ENCODE results near the gene ZNF683. TPM values are rescaled to one million over a fixed set of nuclear protein-coding genes. Genes with fewer than 3 reads are reported as not detected.

ZNF683 gene
- polyA plus RNA-seq, 4 donors, result 0.06 TPM; not detected in 3

DNA sequence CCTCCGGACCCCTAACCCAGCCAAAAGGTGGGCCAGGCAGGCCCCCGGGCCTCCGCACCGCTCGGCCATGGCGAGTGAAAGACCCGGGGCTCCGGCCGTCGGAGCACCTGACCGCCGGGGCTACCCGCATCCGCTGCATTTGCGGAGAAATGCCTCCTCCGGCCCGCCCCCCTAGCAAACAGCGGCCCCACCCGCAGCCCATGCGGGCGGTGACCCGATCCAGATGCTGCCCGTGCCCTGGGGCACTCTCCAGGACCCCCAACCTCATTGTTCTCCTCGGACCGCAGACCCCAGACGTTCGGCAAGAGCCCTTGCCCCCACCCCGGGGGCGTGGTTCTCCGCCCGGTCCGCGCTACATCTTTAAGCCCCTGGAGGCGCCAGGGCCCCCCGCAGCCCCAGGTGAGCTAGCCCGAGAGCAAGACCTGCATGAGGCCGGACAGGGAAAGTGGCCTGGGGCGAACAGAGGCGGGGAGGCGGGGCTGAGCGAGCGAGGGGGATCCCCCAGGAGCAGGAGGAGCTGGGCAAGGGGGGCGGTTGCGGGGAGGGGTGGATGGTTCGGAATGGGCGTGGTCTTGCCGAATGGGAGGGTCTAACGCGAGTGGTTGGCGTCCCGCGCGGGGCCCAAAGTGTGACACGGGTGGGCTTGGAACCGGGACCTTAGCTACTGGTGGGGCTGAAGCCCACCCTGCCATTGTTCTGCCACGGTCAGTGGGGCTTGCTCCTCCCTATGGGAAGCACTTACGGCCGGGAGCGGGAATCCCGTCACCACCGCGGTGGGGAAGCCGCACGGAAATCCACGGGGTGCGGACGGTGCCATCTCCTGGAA, 12.4 kb downstream of the ZNF683 start:
- DNase-seq (ENCODE audit: low read depth in 4 of 4, low spot score in 3 of 4), result no peak

DNA sequence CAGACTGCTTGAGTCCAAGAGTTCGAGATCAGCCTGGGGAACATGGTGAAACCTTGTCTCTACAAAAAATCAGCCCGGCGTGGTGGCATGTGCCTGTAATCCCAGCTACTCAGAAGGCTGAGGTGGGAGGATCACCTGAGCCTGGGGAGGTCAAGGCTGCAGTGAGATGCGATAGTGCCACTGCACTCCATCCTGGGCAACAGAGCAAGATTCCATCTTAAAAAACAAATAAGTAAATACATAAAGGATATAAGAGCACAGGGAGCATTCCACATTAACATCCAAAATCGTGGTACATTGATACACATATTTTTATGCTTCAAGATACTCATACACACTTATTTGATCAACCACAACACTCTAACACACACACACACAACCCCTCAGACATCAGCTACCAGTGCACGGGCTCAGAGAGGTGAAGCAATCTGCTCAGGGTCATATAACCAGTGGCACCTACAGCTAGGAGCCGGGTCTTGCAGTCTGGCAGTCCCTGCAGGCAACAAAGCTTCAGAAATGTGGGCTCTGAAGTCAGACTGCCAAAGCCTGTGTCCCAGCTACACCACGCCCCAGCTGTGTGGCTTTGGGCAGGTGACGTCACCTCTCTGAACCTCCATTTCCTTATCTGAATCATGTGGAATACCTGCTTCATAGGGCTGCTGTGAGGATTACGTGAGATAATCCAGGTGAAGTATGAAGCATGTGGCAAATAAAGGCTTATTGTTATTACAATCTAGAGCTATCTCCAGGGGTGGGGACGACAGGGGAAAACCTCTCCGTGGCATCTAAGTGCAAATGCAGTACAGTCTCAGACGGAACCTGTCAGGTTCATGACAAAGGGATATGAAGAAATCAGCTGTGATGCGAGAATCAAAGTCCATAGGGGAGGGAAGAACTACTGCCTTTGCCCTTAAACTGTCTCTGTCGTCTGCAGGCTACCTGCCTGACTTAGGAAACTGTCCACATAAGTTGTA, 13.9 kb downstream of the ZNF683 start:
- no peak for DNase-seq (ENCODE audit: low read depth in 4 of 4, low spot score in 3 of 4)

DNA sequence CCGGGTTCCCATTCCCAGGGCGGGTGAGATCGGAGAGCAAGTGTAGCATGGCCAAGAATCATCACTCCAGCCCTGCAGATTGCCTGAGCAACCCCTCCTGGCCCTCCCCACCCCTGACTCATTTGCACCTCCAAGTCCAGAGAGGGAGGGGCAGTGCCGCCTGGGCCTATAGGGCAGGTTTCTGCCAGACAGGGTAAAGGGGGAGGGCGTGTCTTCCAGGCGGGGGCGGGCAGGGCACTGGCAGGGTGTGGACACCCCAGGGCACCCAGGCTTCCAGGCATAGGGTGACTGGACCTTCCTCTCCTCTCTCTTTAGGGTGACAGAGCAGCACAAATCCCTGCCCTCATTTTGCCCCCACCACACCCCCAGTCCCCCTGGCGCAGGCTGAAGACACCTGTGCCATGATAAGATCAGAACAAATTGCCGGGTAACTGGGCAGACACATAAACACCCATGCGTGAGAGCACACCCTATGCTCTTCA, 15.4 kb downstream of the ZNF683 start:
- no peak for DNase-seq (ENCODE audit: low read depth in 4 of 4, low spot score in 3 of 4)

DNA sequence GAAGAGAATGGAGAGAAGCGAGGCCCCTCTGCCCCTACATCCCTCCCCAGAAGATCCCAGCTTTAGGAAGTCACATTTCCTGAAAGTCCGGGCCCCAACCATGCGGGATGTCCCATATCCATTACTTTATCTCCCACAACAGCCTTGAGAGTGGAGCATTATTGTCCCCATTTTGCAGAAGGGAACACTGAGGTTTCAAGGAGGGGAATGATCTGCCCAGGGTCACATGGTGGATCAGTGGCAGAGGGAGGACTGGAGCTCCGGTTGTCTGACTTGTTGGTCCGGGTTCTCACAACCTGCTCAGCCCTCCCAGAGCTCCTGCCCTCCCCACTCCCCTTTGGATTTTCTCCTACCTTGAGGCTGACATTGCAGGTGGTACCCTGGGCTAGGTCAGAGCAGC, 16.4 kb downstream of the ZNF683 start:
- no peak for DNase-seq (ENCODE audit: low read depth in 4 of 4, low spot score in 3 of 4)

DNA sequence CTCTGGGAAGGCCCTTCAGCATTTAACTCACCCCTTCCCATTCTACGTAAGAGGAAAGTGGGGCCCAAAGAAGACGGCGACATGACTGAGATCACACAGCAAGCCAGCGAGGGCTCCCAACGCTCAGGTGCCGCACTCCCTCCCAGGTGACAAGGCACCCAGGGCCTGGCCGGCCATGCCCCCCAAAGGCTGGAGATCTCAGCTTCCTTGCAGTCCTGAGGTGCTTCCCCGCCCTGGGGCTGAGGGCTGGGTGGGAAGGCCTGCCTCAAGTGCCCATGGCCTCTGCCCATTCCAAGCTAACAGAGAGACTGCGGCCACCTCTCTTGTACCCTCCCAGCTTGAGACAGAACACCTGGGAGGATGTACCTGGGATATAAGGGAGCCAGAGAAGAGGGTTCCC, 17.6 kb downstream of the ZNF683 start:
- DNase-seq (ENCODE audit: low read depth in 4 of 4, low spot score in 3 of 4), result no peak

DNA sequence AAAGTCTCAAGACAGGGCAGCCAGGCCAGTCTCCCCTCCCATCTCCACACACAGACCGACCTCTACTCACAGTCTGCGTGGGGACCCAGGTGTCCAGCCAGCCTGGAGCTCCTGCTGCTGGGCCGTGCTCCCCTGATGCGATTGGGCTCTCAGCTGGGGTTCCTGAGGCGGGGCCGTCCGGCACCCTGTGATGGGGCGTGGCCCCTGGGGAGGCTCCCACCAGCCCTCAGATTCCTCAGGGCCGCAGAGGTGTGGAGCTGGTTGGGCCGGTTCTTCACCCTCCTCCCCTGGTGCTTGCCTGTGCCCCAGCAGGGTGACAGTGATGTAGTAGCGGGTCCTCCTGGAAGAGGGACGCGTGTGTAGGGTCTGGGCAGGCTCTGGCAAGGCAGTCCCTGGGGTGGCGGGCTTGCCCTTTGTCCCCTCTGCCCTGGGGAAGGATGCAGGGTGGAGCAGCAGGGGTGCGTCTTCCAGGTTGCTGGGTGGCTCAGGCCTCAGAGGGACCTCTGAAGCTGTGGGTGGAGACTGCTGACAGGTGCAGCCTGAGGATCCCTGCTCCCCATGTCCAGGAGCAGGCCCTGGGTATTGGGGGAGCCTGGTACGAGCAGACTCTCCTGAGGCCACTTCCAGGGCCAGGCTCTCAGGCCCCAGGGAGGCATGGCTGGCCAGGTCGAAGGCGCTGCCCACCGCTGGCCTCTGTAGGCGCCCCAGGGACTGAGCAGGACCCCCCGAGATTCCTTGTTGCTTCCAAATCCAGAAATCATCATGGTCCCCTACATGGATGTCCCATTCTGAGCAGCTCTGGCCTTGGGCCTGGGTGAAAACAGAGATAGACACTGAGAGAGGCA, 18.4 kb downstream of the ZNF683 start, which contains the start of gene CRYBG2:
TSS of gene CRYBG2 (minus strand) at position 155 of the 845 bp plus-strand sequence. CDS start 7,473 bp downstream, outside the sequence.
- peak in 1 of 4 donors; percentile 42 for DNase-seq (ENCODE audit: low read depth in 4 of 4, low spot score in 3 of 4)

DNA sequence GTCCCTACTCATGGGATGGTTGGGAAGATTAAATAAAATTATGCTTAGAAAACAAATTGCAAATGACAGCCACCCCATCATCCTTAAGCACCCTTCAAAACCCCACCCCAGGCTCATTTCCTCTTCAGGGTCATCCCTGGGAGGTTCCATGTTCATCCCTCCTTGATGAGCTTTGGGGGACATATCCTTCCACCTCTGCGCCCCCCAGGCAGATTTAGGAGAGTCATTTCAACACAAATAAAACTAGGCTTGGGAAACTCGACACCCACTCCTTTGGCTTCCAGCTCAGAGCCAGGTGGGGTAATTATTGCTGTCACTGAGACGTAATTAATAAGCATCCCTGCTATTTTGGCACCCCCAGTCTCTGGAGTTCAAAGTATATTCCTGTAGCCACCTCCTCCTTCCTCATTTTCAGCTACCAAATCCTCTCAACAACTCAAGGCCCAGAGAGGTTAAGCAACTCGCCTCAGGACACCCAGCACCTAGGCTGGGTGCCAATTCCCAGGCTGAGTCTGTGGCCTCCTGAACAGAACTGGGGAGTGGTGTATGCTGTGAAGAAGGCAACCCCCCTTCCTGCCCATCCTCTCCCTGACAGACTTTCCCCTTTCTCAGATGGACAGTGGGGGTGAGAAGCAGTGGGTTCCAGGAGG, 19.2 kb downstream of the ZNF683 start:
- DNase-seq (ENCODE audit: low read depth in 4 of 4, low spot score in 3 of 4), result no peak

DNA sequence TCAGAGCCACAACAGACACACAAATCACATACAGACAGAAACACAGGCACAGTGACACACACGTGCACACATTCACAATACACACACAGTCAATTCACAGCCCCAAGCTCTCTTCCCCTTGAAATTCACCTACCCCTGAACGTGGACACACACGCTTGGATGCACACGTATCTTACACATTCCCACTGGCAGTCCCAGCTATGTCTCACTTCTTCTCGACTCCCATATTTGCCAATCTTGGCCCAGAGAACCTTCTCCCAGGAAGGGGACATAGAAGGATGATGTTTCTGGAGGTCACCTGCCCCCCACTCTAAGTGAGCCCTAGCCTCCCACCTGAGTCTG, 20.2 kb downstream of the ZNF683 start:
- no peak for DNase-seq (ENCODE audit: low read depth in 4 of 4, low spot score in 3 of 4)

DNA sequence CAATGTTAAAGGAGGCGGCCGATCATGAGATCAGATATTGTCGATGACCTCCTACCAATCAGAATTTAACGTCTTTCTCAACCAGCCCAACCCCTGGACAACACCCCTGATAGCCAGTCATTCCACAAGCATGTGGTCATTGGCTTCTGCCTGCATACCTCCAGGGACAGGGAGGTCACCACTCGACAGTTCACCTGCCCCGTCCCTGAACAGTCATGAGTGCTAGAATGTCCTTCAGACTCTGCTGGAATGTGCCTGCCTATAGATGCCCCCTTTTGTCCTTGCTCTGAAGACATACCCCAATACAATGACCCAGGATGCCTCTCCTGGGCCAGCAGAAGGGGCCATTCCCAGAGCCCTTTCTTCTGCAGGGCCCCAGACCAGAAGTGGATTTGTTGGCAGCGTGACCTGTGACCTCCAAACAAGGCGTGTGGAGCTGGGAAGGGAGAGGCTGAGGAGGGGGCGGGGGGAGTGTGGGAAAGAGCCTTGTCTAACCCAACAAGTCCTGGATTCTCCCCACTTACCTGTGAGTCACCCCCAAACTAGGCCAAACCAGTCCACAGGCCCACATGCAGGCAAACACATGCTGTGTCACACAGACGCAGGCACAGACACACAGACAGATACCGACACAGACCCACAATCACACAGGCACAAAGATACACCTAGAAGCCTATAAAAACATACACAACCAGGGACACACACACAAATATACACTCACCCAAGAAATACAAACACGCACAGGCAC, 20.8 kb downstream of the ZNF683 start:
- no peak for DNase-seq (ENCODE audit: low read depth in 4 of 4, low spot score in 3 of 4)

DNA sequence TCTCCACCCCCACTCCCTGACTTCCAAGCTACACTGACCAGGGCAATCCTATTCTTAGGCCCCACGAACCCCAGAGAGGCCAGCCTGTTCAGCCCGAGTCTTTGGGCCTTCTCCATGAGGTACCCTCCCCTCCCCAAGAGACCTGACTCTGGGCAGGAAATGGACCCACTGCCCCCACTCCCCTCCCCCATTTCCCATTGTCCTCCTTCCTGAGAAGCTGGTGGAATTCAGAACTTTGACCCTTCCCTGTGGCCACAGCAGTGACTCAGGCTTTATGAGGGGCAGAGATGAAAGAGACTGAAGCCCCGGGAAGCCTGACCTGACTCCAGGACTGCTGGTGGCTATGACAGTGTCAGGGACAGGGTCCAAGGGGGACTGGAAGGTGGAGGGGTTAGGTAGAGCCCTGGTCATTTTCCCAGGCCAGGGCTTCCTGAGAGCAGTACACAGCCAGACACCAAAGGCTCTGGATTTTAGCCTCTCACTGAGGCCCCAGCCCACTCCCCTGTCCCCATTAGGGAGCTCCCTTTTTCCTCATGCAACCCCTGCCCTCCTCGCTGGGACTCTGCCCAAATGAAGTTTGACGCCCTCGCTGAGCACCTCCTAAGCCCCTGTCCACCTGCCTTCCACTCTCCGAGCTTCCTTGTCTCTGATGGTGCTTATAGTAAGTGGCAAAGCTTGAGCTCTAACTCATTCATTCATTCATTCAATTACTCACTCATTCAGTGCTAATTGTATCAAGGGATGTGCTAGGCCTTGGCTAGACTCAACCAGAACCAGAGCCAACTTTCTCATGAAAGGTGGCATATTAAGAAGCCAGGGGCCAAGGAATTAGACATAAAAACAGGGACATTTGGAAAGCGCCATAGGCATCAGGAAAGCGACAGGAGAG, 21.6 kb downstream of the ZNF683 start:
- no peak for DNase-seq (ENCODE audit: low read depth in 4 of 4, low spot score in 3 of 4)

DNA sequence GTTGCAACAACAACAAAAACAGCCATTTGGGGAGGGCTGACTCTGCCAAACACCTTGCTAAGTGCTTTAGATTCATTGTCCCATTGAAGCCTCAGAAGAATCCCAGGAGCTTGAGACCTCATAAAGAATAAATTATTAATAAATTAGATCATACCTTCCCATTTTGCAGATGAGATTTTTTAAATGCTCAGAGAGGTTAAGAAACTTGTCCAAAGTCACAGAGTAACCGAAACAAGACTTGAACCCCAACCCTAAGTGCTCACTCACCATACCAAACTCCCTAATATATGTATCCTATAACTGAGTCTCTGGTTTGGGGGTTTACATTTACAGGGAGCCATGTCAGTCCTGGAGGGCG, 22.2 kb downstream of the ZNF683 start:
- no peak for DNase-seq (ENCODE audit: low read depth in 4 of 4, low spot score in 3 of 4)

DNA sequence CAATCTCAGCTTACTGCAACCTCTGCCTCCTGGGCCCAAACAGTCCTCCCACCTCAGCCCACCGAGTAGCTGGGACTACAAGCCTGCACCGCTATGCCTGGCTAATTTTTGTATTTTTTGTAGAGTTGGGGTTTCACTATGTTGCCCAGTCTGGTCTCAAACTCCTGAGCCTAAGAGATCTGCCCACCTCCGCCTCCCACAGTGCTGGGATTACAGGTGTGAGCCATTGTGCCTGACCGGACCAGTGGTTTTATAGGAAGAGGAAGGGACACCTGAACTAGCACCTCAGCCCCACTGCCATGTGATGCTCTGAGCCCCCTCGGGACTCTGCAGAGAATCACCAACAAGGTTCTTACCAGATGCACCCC, 22.7 kb downstream of the ZNF683 start:
- DNase-seq (ENCODE audit: low read depth in 4 of 4, low spot score in 3 of 4), result no peak

DNA sequence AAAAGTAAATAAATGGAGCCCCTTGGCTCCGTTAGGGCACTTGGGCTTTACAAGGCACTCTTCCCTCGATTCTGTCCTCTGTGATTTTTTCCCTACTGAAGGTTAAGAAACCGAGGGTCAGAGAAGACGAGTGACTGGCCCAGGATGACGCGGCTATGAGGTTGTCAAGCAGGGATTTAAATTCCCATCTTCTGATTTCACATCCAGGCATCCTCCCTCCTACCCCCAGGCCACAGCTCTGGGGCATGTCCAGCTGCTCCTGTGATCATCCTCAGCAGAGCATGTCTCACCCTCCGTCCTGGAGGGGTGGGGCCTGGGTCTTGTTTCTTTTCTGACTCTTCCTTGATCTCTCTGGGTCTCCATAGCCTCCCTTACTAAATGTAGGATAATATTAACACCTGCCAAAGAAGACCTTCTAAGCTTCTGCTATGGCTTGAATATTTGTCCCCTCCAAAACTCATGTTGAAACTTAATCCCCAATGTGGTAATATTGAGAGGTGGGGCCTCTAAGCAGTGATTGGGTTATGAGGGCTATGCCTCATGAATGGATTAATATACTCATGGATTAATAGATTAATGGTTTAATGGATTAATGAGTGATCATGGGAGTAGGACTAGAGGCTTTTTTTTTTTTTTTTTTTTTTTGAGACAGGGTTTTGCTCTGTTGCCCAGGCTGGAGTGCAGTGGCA, 23.2 kb downstream of the ZNF683 start:
- no peak for DNase-seq (ENCODE audit: low read depth in 4 of 4, low spot score in 3 of 4)

DNA sequence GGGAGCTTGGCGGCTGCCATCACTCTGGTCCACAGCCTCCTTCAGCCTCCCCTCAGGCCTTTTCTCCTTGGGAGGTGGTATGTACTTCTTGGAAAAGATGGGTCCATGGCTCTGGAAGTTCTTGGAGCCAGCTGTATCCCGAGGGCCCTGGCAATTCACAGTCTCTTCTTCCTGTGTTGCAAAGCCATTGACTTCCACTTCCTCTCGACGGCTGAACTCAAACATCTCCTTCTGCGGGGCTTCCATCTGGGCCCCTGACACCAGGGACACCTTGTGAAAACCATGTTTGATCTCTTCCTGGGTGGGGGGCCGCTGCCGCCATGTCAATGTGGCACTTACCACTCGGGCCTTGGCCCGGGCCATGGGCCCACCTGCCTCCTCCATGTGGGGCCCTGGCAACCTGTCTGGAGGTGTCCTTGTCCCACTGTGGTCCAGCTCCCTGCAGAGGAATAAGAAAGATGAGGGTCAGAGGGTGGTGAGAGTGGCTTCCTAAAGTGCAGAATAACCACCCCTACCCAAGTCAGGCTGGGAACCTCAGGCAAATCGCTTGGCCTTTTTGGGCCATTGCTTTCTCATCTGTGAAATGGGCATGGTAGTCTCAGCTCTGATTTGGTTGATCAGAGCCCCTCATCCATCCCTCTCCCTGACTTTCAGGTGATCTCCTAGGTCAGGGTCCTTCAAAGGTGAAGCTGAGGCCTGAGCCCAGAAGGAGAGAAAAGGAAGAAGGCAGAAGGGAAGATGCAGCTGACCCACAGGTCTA, 26.1 kb downstream of the ZNF683 start:
- no peak for DNase-seq (ENCODE audit: low read depth in 4 of 4, low spot score in 3 of 4)

DNA sequence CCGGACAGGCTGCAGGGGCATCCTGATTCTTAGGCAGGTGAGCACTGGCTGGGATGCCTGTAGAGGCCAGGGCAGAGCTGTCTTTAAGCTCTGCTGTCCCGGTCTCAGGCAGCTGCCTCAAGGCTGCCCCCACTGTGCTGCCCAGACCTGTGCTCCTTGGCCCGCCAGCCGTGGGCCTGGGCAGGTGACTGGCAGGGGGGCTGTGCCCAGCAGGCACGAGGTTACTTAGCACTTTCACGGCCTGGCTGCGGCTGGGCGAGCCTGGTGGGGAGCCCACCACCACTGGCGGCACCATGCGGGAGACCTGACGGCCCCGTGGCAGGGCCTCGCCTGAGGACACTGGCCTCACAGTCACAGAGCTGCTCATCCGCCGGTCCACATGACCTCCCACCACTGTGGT, 26.8 kb downstream of the ZNF683 start:
- DNase-seq (ENCODE audit: low read depth in 4 of 4, low spot score in 3 of 4), result no peak

DNA sequence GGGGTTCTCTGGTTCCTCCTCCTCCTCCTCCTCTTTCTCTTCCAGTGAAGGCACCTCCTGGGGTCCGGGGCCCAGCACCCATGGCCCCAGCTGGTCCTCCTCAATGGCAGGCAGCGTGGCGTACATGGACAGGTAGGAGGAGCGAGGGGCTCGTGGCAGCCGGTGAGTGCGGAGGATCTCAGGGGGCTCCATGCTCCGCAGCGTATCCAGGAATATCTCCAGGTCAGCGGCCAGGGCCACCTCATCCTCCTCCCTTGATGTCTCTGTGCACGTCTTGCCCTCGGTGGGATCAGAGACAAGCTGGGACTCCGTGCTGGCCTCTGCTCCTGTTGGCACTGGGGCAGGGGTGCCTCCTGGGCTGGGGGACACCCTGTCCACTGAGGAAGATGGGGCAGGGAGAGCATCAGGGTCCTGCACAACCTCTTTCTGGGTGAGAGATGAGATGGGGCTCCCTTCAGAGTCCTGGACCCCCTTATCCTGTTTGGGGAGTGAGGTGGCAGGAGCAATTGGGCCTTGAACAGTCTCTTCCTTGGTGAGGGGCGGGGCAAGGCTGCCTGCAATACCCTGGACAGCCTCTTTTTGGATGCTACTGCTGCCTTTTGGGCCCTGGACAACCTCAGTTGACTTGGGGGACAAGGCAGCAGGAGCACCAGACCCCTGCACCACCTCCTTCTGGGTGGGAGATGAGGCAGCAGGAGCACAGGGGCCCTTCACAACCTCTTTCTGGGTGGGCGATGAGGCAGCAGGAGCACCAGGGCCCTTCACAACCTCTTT, 28.2 kb downstream of the ZNF683 start:
- no peak for DNase-seq (ENCODE audit: low read depth in 4 of 4, low spot score in 3 of 4)
